ENCODE data around the gene CCDC8.

CCDC8 gene

GRCh38 chr19:46374536-46375475, 38.6 kb downstream of the CCDC8 start:
- H3K4me3 ChIP-seq (ENCODE audit: control insufficient read depth, low read depth, low read length): no peak overlapping the region
- no peak for DNase-seq (ENCODE audit: low read depth)
- TF ChIP-seq CTCF (IDR thresholded peaks at IDR 0.05; ENCODE audit: control insufficient read depth, insufficient read depth, low read depth, low read length, missing control alignments): no peak

- no peak for TF ChIP-seq CTCF (IDR thresholded peaks at IDR 0.05; ENCODE audit: control insufficient read depth, insufficient read depth, low read depth, low read length, missing control alignments)
- no peak overlapping the region for H3K4me3 ChIP-seq (ENCODE audit: control insufficient read depth, low read depth, low read length)
- no peak for DNase-seq (ENCODE audit: low read depth)
These were observed 39.6 kb downstream of the CCDC8 start for GRCh38 chr19:46373491-46374359.

- no peak overlapping the region for H3K4me3 ChIP-seq (ENCODE audit: control insufficient read depth, low read depth, low read length)
- peak; percentile 6 for TF ChIP-seq CTCF (IDR thresholded peaks at IDR 0.05; ENCODE audit: control insufficient read depth, insufficient read depth, low read depth, low read length, missing control alignments)
- DNase-seq (ENCODE audit: low read depth): no peak
These were observed 40.4 kb downstream of the CCDC8 start for GRCh38 chr19:46372901-46373490.

- no peak for DNase-seq (ENCODE audit: low read depth)
- no peak for TF ChIP-seq CTCF (IDR thresholded peaks at IDR 0.05; ENCODE audit: control insufficient read depth, insufficient read depth, low read depth, low read length, missing control alignments)
- no peak overlapping the region for H3K4me3 ChIP-seq (ENCODE audit: control insufficient read depth, low read depth, low read length)
These were observed 41.9 kb downstream of the CCDC8 start for GRCh38 chr19:46371371-46371901.

- no peak overlapping the region for H3K4me3 ChIP-seq (ENCODE audit: control insufficient read depth, low read depth, low read length)
- TF ChIP-seq CTCF (IDR thresholded peaks at IDR 0.05; ENCODE audit: control insufficient read depth, insufficient read depth, low read depth, low read length, missing control alignments): no peak
- no peak for DNase-seq (ENCODE audit: low read depth)
These were observed 43.5 kb downstream of the CCDC8 start for GRCh38 chr19:46369817-46370216.

GRCh38 chr19:46368116-46368515, 45.2 kb downstream of the CCDC8 start:
- no peak overlapping the region for H3K4me3 ChIP-seq (ENCODE audit: control insufficient read depth, low read depth, low read length)
- TF ChIP-seq CTCF (IDR thresholded peaks at IDR 0.05; ENCODE audit: control insufficient read depth, insufficient read depth, low read depth, low read length, missing control alignments): no peak
- no peak for DNase-seq (ENCODE audit: low read depth)
